Measurements from ENCODE around the gene RASA2.

- TF ChIP-seq POLR2A (IDR thresholded peaks at IDR 0.05) (no peak), CTCF (IDR thresholded peaks at IDR 0.05) (no peak), POLR2AphosphoS5 (IDR thresholded peaks at IDR 0.05) (no peak)
Observed at GRCh38 chr3:141519587-141519986, 32.8 kb downstream of the RASA2 start.

Measured in stomach (tissue), 4 donors.